ENCODE measurements around the gene FERMT1.

DNA sequence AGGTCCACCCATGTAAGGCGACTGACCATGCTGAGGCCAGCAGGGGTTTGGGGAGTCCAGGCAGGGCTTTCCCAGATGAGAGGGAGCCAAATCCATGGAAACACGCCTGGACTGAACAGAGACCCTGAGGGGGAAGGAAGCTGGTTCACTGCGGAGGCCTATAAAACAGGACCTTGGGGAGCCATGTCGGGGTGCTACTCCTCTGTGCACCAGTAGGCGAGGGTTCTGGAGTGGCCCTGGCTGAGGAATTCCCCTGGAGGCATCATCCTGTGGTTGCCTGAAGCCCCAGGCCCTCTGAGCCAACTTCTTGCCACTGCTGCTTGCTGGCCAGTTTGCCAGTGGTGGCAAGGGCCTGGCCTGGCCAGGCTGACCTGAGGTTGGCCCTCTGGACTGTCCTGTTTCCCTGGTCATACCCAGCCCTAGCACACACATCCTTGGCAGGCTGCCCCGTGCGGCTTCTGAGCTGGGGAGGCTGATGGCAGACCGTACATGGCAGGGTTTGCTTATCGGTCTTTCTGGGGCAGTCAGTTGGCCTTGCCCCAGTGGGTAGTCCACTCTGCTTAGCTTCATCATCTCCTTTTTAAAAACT lies 66.8 kb downstream of the FERMT1 start:
- no peak for TF ChIP-seq POLR2A (IDR thresholded peaks at IDR 0.05)
- TF ChIP-seq, protein P1, sequence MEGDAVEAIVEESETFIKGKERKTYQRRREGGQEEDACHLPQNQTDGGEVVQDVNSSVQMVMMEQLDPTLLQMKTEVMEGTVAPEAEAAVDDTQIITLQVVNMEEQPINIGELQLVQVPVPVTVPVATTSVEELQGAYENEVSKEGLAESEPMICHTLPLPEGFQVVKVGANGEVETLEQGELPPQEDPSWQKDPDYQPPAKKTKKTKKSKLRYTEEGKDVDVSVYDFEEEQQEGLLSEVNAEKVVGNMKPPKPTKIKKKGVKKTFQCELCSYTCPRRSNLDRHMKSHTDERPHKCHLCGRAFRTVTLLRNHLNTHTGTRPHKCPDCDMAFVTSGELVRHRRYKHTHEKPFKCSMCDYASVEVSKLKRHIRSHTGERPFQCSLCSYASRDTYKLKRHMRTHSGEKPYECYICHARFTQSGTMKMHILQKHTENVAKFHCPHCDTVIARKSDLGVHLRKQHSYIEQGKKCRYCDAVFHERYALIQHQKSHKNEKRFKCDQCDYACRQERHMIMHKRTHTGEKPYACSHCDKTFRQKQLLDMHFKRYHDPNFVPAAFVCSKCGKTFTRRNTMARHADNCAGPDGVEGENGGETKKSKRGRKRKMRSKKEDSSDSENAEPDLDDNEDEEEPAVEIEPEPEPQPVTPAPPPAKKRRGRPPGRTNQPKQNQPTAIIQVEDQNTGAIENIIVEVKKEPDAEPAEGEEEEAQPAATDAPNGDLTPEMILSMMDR (IDR thresholded peaks at IDR 0.05), result no peak

Data from adrenal gland (tissue), 5 donors.